GM19452 (cell line): ENCODE measurements around the gene OLFM4.
"Not testable (repeated sequence)": the region's sequence is repeated elsewhere in the genome, so short reads cannot be mapped to it uniquely, and the experiment has no call there.

Experiments used
- ATAC-seq: cut with Tn5 transposase; IDR thresholded peaks from one replicate; pipeline ENCODE4 v1.9.1; 2021; ENCODE audit not compliant: unreplicated experiment

OLFM4 gene

GRCh38 chr13:53028637-53029203 lies at the start of gene OLFM4:
Gene OLFM4, plus strand, starts transcription at chr13:53028813. Its CDS starts 24 bp downstream, at chr13:53028837.
- ATAC-seq = no peak

- no peak for ATAC-seq
Measured at GRCh38 chr13:52978989-52979388, 49.6 kb upstream of the OLFM4 start.

- no peak for ATAC-seq
Measured at GRCh38 chr13:52980695-52981094, 47.9 kb upstream of the OLFM4 start.

- ATAC-seq = no peak
Measured at GRCh38 chr13:52983836-52984235, 44.8 kb upstream of the OLFM4 start.

- no peak for ATAC-seq
Measured at GRCh38 chr13:52984881-52985363, 43.7 kb upstream of the OLFM4 start.

- no peak for ATAC-seq
Measured at GRCh38 chr13:52991344-52992020, 37.1 kb upstream of the OLFM4 start.

GRCh38 chr13:52992110-52992509 lies 36.5 kb upstream of the OLFM4 start:
- no peak for ATAC-seq

- no peak for ATAC-seq
Measured at GRCh38 chr13:52994051-52994450, 34.6 kb upstream of the OLFM4 start.

GRCh38 chr13:52994865-52995264 lies 33.7 kb upstream of the OLFM4 start:
- no peak for ATAC-seq

- no peak for ATAC-seq
Measured at GRCh38 chr13:52995946-52996345, 32.7 kb upstream of the OLFM4 start.

- ATAC-seq = no peak
Measured at GRCh38 chr13:52997951-52998876, 30.4 kb upstream of the OLFM4 start.

- no peak for ATAC-seq
Measured at GRCh38 chr13:52999093-52999696, 29.4 kb upstream of the OLFM4 start.

- ATAC-seq = no peak
Measured at GRCh38 chr13:53001444-53002225, 27.0 kb upstream of the OLFM4 start.

- ATAC-seq = no peak
Measured at GRCh38 chr13:53004573-53004972, 24.0 kb upstream of the OLFM4 start.

- ATAC-seq = no peak
Measured at GRCh38 chr13:53005626-53006025, 23.0 kb upstream of the OLFM4 start.

- ATAC-seq = no peak
Measured at GRCh38 chr13:53007872-53008271, 20.7 kb upstream of the OLFM4 start.

GRCh38 chr13:53010374-53011105 lies 18.1 kb upstream of the OLFM4 start:
- ATAC-seq = no peak

- no peak for ATAC-seq
Measured at GRCh38 chr13:53012707-53013106, 15.9 kb upstream of the OLFM4 start.

- no peak for ATAC-seq
Measured at GRCh38 chr13:53013113-53013512, 15.5 kb upstream of the OLFM4 start.

- ATAC-seq = not testable (repeated sequence)
Measured at GRCh38 chr13:53014018-53014417, 14.6 kb upstream of the OLFM4 start.
